ENCODE results near the gene PSMD14. TPM values are rescaled to one million over a fixed set of nuclear protein-coding genes. Genes with fewer than 3 reads are reported as not detected.

The PSMD14 gene
- total RNA-seq, 1 experiment from 2014 or later, result 83.7 TPM

DNA sequence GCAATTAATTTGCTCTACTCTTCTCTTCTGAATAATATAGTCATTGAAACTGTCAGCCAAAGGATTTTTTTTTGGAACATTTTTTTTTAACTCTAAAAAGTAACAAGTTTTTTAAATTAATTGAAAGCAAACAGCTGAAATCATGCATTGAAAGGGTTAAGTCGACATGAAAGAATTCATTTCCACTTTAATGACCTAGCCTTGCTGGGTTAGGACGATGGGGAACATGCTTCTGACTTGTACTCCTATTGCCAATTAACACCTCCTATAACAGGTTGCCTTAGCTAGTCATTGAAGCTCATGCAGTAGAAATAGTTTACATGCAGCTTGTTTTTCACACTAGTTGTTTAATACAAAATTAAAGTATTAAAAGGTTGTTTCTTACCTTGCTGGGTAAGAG lies 47.8 kb downstream of the PSMD14 start:
- Histone ChIP-seq H4K20me1 (ENCODE audit: control insufficient read depth, insufficient read depth, insufficient read length) (no peaks in the 10 kb centered on the region), H3K23ac (ENCODE audit: insufficient read length, low read depth, low read length) (no peak overlapping the region), H2BK120ac (ENCODE audit: low read depth, low read length, poor library complexity, severe bottlenecking) (no peak overlapping the region), H2BK20ac (ENCODE audit: low read depth, low read length, poor library complexity, severe bottlenecking) (no peak overlapping the region), H4K8ac (replicated peaks; ENCODE audit: insufficient read length, low read depth, low read length) (no peak overlapping the region), H3T11ph (ENCODE audit: low read length) (no peak overlapping the region), H3K4me1 (ENCODE audit: insufficient read depth, low read length) (peaks cover 5% of the 10 kb centered on the region; the same call in 1 of the 2 replicates), H3K79me2 (ENCODE audit: insufficient read depth, low read length) (peaks cover 14% of the 10 kb centered on the region; the same call in 1 of the 2 replicates), H4K91ac (ENCODE audit: insufficient read length, low read depth, low read length) (no peak overlapping the region), H2BK5ac (ENCODE audit: insufficient read length, low read length) (no peak overlapping the region), H3K9me3 (ENCODE audit: control insufficient read depth, low read depth, low read length) (no peaks in the 10 kb centered on the region), H2AFZ (ENCODE audit: low read length) (no peak overlapping the region), H3K4ac (ENCODE audit: low read depth, low read length) (no peak overlapping the region), H3K27me3 (ENCODE audit: insufficient read depth, low read length) (no peaks in the 10 kb centered on the region), H3K27ac (ENCODE audit: insufficient read length, low read depth, low read length) (no peak overlapping the region), H3K79me1 (ENCODE audit: insufficient read depth, low read depth, low read length, poor library complexity, severe bottlenecking) (peaks cover 3% of the 10 kb centered on the region), H2AK5ac (ENCODE audit: insufficient read length, low read length) (no peak overlapping the region), H2BK15ac (ENCODE audit: low read depth, low read length) (no peak overlapping the region), H3K56ac (ENCODE audit: insufficient read length, low read depth, low read length) (no peak overlapping the region), H3K14ac (ENCODE audit: insufficient read depth, low read length) (no peak overlapping the region), H3K23me2 (ENCODE audit: insufficient read length, low read depth, low read length, poor library complexity, severe bottlenecking) (no peaks in the 10 kb centered on the region), H3K9ac (ENCODE audit: extremely low read depth, insufficient read length, low read length) (no peak overlapping the region), H3K18ac (ENCODE audit: insufficient read length, low read depth, low read length) (no peak overlapping the region), H2BK12ac (ENCODE audit: insufficient read length, low read depth, low read length) (no peak overlapping the region), H3K4me2 (ENCODE audit: insufficient read depth, insufficient read length, low read length) (no peak overlapping the region), H4K5ac (ENCODE audit: insufficient read length, low read depth, low read length) (no peak overlapping the region)
- TF ChIP-seq CTCF (conservative IDR thresholded peaks at IDR 0.05), result no peak
- no peak overlapping the region for H3K4me3 Mint-ChIP-seq
- no peak for DNase-seq
- no peak overlapping the region for H3K27ac Mint-ChIP-seq
- no CpG with 5 or more reads among the region's 2 CpGs for WGBS (ENCODE audit: extremely low coverage, insufficient read length, low lambda C conversion rate)
- peaks cover 3% of the 10 kb centered on the region in 2 experiments; a peak in 4 of 5 replicates for H3K9me3 Mint-ChIP-seq
- H3K27me3 Mint-ChIP-seq (ENCODE audit: low read depth), result no peaks in the 10 kb centered on the region
- H3K36me3 Mint-ChIP-seq (ENCODE audit: insufficient read depth in 1 of 3, low read depth in 3 of 3), result peaks cover 10 to 12% (median 10%) of the 10 kb centered on the region in 3 experiments
- H3K4me1 Mint-ChIP-seq, result peaks cover 19 to 23% of the 10 kb centered on the region in 2 experiments
